GM23248 (cell line): ENCODE measurements around the gene SLC17A2. TPM values are rescaled to one million over a fixed set of nuclear protein-coding genes. Genes with fewer than 3 reads are reported as not detected.

Source experiments
- DNase-seq: peaks from one replicate; pipeline ENCODE4 v3.0.0-alpha.2; 2015
- H2AFZ ChIP-seq: fragments of 200-600 bp; sonication (generic); 2 replicates; pipeline ENCODE4 v1.6.1; 2016; ENCODE audit warnings: antibody characterized with exemption
- H3F3A ChIP-seq: fragments of 200-600 bp; sonication (generic); 2 replicates; pipeline ENCODE4 v1.6.1; 2016; ENCODE audit warnings: mild to moderate bottlenecking, antibody characterized with exemption, mixed run types; ENCODE audit not compliant: insufficient read depth
- H3K27ac ChIP-seq: fragments of 200-600 bp; sonication (generic); 2 replicates; pipeline ENCODE4 v1.5.1; 2016; ENCODE audit warnings: mild to moderate bottlenecking
- H3K27me3 ChIP-seq: fragments of 200-600 bp; sonication (generic); replicated peaks from 2 replicates; pipeline ENCODE4 v1.6.1; 2016; ENCODE audit warnings: mild to moderate bottlenecking; ENCODE audit not compliant: insufficient read depth
- H3K36me3 ChIP-seq: fragments of 200-600 bp; sonication (generic); 2 replicates; pipeline ENCODE4 v1.6.1; 2016; ENCODE audit warnings: low read depth, mild to moderate bottlenecking
- H3K4me1 ChIP-seq: fragments of 200-600 bp; sonication (generic); 2 replicates; pipeline ENCODE4 v1.6.1; 2016; ENCODE audit warnings: mild to moderate bottlenecking; ENCODE audit not compliant: insufficient read depth
- H3K4me2 ChIP-seq: fragments of 200-600 bp; sonication (generic); one replicate; pipeline ENCODE4 v1.6.1; 2016; ENCODE audit warnings: mild to moderate bottlenecking; ENCODE audit not compliant: unreplicated experiment
- H3K4me3 ChIP-seq: fragments of 200-600 bp; sonication (generic); 2 replicates; pipeline ENCODE4 v1.5.1; 2016; ENCODE audit warnings: mild to moderate bottlenecking
- H3K79me2 ChIP-seq: fragments of 200-600 bp; sonication (generic); 2 replicates; pipeline ENCODE4 v1.6.1; 2016; ENCODE audit warnings: mild to moderate bottlenecking; ENCODE audit not compliant: insufficient read depth
- H3K9ac ChIP-seq: fragments of 200-600 bp; sonication (generic); 2 replicates; pipeline ENCODE4 v1.6.1; 2016; ENCODE audit warnings: mild to moderate bottlenecking
- H3K9me2 ChIP-seq: fragments of 200-600 bp; sonication (generic); 2 replicates; pipeline ENCODE4 v1.6.1; 2016; ENCODE audit warnings: mixed run types, mild to moderate bottlenecking, moderate library complexity; ENCODE audit not compliant: insufficient read depth
- H3K9me3 ChIP-seq: fragments of 200-600 bp; sonication (generic); one replicate; pipeline ENCODE4 v1.6.1; 2017; ENCODE audit warnings: low read depth
- H4K20me1 ChIP-seq: fragments of 200-600 bp; sonication (generic); 2 replicates; pipeline ENCODE4 v1.6.0; 2016; ENCODE audit not compliant: insufficient read depth
- EZH2 ChIP-seq: fragments of 200-600 bp; sonication (generic); IDR thresholded peaks from 2 replicates; pipeline ENCODE4 v1.6.1; 2018; ENCODE audit warnings: antibody characterized with exemption, mild to moderate bottlenecking; ENCODE audit not compliant: insufficient read depth, poor library complexity, severe bottlenecking
- EZH2phosphoT487 ChIP-seq: fragments of 200-600 bp; sonication (generic); IDR thresholded peaks from 2 replicates; pipeline ENCODE4 v1.6.1; 2018; ENCODE audit warnings: antibody characterized with exemption, moderate library complexity, mild to moderate bottlenecking, low read depth; ENCODE audit not compliant: insufficient read depth
- WGBS, 2 experiments: methylation state at CpG; one replicate each; pipeline ENCODE4 v1.1.6; 2015 to 2017; ENCODE audit warnings: low lambda C conversion rate in 2 of 2, low coverage in 1 of 2; ENCODE audit errors: missing lambda C conversion rate in 2 of 2; 5-methylcytosine and 5-hydroxymethylcytosine counted together
- in situ Hi-C: fragments of 300-500 bp; cut with MboI; formaldehyde crosslinking; loops from 2 replicates; pipeline ENCODE4 v1.15.0; 2020
- polyA plus RNA-seq: library from polyadenylated mRNA; unstranded; fragments of >200 nt; fragmentation: Nextera tagmentation; extraction: Ambion mirVana; gene quantifications from 2 replicates; pipeline ENCODE4 v1.2.1, GENCODE V29; 2016
- total RNA-seq: library from RNA; depleted of rRNA; stranded (reverse); fragments of >200 nt; shearing (Covaris generic); gene quantifications from 2 replicates; pipeline ENCODE4 v1.2.3, GENCODE V29; 2014; rRNA removed

The SLC17A2 gene
- total and polyA plus RNA-seq, 2 experiments from 2014 or later: not detected

GRCh38 chr6:25863360-25863759, 67.1 kb downstream of the SLC17A2 start:
- Histone ChIP-seq H3K9me3 (no peaks in the 10 kb centered on the region), H3K9me2 (no peaks in the 10 kb centered on the region), H4K20me1 (no peaks in the 10 kb centered on the region), H3K4me2 (no peak overlapping the region), H3K9ac (no peak overlapping the region), H3K4me3 (no peak overlapping the region), H3K27me3 (peaks cover 4% of the 10 kb centered on the region; the same call in 1 of the 2 replicates), H2AFZ (no peak overlapping the region), H3F3A (no peaks in the 10 kb centered on the region), H3K36me3 (no peaks in the 10 kb centered on the region), H3K27ac (no peak overlapping the region), H3K79me2 (no peaks in the 10 kb centered on the region), H3K4me1 (no peaks in the 10 kb centered on the region)
- 24 to 47% methylated on average over 2 of the region's 2 CpGs for WGBS, 2 experiments
- in situ Hi-C loops: no loop called here
- TF ChIP-seq EZH2: no peak
- TF ChIP-seq EZH2phosphoT487: no peak
- DNase-seq: no peak

Other genes starting within 250 kb of the SLC17A2 start
- not detected in 2 replicates for gene SLC17A4, start 175.9 kb downstream of the SLC17A2 start, total RNA-seq
- not detected in 2 replicates for gene SLC17A4, start 175.9 kb downstream of the SLC17A2 start, polyA plus RNA-seq
- gene SLC17A1, start 98.6 kb downstream of the SLC17A2 start, total RNA-seq: not detected in 2 replicates
- not detected in 2 replicates for gene SLC17A1, start 98.6 kb downstream of the SLC17A2 start, polyA plus RNA-seq
- gene SLC17A3, start 56.4 kb downstream of the SLC17A2 start, total RNA-seq: not detected in 2 replicates
- not detected in 2 replicates for gene SLC17A3, start 56.4 kb downstream of the SLC17A2 start, polyA plus RNA-seq
- gene TRIM38, start 32.1 kb upstream of the SLC17A2 start, total RNA-seq: 5.9 and 7.6 TPM in 2 replicates
- 6.5 and 7.3 TPM in 2 replicates for gene TRIM38, start 32.1 kb upstream of the SLC17A2 start, polyA plus RNA-seq
- gene HFE, start 156.7 kb upstream of the SLC17A2 start, total RNA-seq: 10.8 and 13.2 TPM in 2 replicates
- gene HFE, start 156.7 kb upstream of the SLC17A2 start, polyA plus RNA-seq: 8.6 and 10.6 TPM in 2 replicates